ENCODE data around the gene SUSD2.
"Not testable (repeated sequence)": the region's sequence is repeated elsewhere in the genome, so short reads cannot be mapped to it uniquely, and the experiment has no call there.

Gene SUSD2

GRCh38 chr22:24225044-24225601 is 43.8 kb downstream of the SUSD2 start:
- DNase-seq: no peak

- no peak for DNase-seq
Measured at GRCh38 chr22:24225951-24226350, 44.7 kb downstream of the SUSD2 start.

- no peak for DNase-seq
Measured at GRCh38 chr22:24230911-24231656, 49.8 kb downstream of the SUSD2 start.

- no peak for DNase-seq
Measured at GRCh38 chr22:24231706-24232105, 50.4 kb downstream of the SUSD2 start.

- DNase-seq: no peak
Measured at GRCh38 chr22:24232124-24232523, 50.8 kb downstream of the SUSD2 start.

GRCh38 chr22:24232725-24233124 is 51.4 kb downstream of the SUSD2 start:
- DNase-seq: no peak

GRCh38 chr22:24233235-24233634 is 51.9 kb downstream of the SUSD2 start:
- DNase-seq: no peak

GRCh38 chr22:24233816-24234215 is 52.5 kb downstream of the SUSD2 start:
- DNase-seq: no peak

- DNase-seq: no peak
Measured at GRCh38 chr22:24235315-24235714, 54.0 kb downstream of the SUSD2 start.

GRCh38 chr22:24236656-24237055 is 55.4 kb downstream of the SUSD2 start:
- no peak for DNase-seq

- not testable (repeated sequence) for DNase-seq
Measured at GRCh38 chr22:24238101-24238694, 56.9 kb downstream of the SUSD2 start.

Measured in NCI-H748 treated with DMSO at 0.1 percent for 48 hours (cell line).